ENCODE results near the gene AKR1C2.

GRCh38 chr10:4990217-4990616, 13.4 kb downstream of the AKR1C2 start:
- TF ChIP-seq CTCF (IDR thresholded peaks at IDR 0.05) (no peak), POLR2A (IDR thresholded peaks at IDR 0.05) (no peak), POLR2AphosphoS5 (IDR thresholded peaks at IDR 0.05) (no peak)
